GM18508 (cell line): Measurements from ENCODE around the gene RTN4.
"Not testable (repeated sequence)": the region's sequence is repeated elsewhere in the genome, so short reads cannot be mapped to it uniquely, and the experiment has no call there.

Source experiments
- ATAC-seq: cut with Tn5 transposase; IDR thresholded peaks from one replicate; pipeline ENCODE4 v1.9.1; 2021; ENCODE audit warnings: moderate number of reproducible peaks; ENCODE audit not compliant: insufficient read depth, unreplicated experiment

The RTN4 gene

DNA sequence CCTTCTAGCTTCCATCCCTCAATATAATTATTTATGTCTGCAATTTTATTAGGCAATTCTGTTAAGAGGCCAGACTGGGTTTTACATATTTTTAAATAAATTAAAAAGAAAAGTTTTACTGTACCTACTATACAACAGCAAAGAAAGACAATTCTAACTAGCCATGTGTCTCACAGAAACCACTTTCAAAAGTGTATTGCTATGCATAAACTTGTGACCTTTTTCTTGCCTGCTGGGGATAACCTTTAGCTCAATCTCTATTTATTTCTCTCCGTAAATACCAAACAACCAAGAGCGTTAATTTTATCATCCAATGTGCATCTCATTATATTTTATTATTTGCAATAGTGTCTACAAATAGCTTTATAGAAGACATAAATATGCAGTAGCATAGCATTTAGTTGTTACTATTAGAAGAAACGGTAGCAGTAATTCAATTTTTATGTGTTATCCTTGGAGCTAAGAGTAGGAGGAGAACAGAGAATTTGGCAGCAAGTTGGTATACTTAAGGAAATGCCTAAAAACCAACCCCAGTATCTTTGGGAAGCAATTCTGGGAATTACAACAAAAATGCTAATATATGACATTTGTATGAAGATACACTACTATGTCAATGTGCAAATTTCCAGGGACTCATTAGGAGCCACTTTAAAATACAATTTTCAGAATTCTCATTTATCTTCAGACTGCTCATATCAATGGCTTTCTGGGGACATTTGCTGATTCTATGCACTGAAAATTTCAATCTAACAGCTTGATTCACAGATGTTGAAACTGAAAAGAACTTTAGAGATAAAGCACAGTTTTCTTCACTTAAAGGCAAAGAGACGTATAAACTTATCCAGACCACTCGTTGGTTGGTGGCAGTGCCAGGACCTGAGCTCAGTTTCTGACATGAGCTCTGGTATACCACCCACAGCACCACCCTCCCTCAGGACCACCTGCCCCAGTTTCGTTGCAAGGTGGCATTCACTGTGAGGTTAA is 23.0 kb upstream of the RTN4 start:
- ATAC-seq = no peak

DNA sequence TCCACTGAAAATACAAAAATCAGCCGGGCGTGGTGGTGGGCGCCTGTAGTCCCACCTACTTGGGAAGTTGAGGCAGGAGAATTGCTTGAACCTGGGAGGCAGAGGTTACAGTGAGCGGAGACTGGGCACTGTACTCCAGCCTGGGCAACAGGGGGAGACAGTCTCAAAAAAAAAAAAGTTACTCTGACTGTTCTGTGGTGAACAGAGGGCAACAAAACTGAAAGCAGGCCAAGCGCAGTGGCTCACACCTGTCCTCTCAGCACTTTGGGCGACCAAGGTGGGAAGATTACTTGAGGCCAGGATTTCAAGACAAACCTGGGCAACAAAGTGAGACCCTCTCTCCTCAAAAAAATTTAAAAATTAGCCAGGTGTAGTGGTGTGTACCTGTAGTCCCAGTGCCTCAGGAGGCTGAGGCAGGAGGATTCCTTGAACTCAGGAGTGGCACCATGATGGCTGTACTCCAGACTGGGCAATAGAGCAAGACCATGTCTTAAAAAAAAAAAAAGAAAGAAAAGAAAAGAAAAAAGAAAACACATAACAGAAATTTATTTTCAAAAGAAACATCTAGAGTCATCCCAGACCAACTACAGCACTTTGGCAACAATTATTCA is 13.6 kb upstream of the RTN4 start:
- ATAC-seq = no peak

DNA sequence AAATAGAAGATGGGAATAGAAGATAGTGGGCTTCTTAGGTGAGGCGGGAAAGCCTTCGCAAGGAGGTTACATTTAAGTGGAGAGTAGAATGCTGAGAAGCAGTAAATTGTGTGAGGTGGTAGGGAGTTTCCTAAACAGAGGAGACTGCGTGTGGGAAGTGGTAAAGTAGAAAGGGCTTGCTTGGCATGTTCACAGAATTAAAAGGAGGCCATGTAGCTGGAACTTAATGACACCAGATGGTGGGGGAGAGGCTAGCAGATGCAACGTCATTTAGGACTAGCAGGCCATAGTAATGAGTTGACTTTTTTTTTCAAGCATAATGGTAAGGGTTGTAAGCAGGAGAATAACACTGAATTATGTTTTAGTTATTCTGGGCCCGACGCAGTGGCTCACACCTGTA is 13.0 kb upstream of the RTN4 start:
- ATAC-seq = no peak

- no peak for ATAC-seq
Observed at GRCh38 chr2:55062754-55063153, 12.5 kb upstream of the RTN4 start.

GRCh38 chr2:55061523-55062344 is 11.5 kb upstream of the RTN4 start:
- no peak for ATAC-seq

- no peak for ATAC-seq
Observed at GRCh38 chr2:55059793-55060192, 9.5 kb upstream of the RTN4 start.

DNA sequence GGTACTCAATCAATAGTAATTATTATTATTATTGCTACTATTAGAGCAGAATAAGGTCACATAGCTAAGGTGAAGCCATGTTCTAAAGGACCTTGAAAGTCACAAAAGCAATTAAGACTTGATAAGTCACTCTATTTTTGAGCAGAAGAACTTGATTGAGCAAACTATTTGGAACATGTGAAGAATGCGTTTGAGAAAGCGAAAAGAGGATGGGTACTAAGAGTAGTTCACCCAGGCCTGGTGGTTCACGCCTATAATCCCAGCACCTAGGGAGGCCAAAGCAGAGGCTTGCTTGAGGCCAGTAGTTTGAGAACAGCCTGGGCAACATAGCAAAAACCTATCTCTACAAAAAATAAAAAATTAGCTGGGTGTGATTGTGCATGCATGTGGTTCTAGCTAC is 7.2 kb upstream of the RTN4 start:
- no peak for ATAC-seq

DNA sequence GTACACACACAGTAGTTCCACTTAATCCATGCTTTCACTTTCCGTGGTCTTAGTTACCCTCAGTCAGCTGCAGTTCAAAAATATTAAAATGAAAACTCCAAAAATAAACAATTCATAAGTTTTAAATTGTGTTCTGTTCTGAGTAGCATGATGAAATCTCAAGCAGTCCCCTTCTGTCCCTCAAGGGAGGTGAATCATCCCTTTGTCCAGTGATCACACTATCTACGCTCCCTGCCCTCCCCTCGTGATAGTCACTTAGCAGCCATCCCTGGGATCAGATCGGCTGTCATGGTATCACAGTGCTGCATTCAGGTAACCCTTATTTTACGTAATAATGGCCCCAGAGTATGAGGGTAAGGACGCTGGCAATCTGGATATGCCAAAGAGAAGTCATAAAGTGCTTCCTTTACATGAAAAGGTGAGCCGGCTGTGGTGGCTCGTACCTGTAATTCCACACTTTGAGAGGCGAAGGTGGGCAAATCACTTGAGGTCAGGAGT is 5.8 kb upstream of the RTN4 start:
- ATAC-seq = no peak

DNA sequence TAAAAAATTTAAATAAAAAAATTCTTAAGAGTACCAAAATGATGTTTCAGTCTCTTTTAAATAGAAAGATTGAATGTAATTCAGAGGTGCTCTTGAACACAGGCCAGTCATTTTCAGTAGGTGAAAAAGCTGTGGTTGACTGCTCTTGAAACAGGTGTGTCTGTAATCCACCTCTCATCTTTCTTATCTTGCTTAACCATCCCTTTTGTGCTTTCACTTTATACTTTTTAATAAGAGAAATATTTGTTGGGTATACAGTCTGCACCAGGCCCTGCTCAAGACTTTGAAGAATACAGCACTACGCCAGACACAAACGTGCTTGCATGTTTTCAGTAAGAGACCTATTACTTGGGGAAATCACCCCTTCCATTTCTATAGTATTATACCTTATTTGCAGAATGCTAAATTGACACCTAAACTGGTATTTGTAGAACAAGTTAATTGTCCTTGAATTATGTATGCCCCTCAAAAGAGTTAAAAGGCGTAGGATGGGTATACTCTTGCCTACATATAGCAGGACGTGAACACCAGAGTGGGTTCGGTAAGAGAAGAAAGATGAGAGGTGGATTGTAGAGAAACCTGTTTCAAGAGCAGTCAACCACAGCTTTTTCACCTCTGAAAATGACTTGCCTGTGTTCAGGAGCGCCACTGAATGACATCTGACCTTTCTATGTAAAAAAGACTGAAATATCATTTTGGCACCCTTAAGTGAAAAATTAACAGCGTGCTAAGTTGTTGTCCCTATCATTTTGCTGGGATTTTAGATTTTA is 4.0 kb upstream of the RTN4 start:
- peak; percentile 24 for ATAC-seq

GRCh38 chr2:55053225-55053624 is 3.0 kb upstream of the RTN4 start:
- not testable (repeated sequence) for ATAC-seq

GRCh38 chr2:55052129-55053061 is 2.1 kb upstream of the RTN4 start:
- ATAC-seq = no peak

DNA sequence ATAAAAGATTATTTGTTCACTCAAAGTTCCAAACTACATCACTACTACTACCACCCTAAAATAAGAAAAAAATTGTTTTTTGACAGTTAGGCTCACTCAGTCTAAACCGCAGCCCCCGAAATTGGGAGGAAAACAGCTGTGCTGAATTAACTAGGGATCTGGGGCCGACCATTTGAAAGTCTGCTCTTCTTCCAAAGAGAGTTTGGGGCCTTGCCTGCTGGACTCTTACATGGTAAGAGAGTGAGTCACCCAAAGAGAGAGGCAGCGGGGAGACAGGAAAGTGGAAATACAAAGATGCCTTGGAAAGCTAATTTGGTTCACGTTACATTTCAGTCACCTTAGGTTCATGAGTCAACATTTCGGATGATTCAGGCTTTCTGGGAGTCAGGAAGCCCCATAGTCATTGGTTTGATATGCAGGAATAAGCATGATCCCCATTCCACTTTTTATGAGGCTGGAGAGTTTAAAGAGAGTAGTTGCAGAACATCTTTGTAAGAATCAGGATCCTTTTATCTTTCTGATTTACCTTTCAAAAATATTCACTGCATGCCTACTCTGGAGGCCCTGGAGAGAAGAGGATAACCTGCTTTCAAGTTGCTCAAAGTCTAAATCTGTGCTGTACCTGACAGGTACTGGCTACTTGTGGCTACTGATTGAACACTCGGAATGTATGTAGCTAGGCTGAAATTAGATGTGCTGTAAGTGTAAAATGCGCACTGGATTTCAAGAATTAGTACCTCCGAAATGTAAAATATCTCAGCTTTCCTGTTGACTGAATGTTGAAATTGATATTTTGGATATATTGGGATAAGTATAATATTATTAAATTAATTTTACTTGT is 995 bp upstream of the RTN4 start:
- no peak for ATAC-seq

DNA sequence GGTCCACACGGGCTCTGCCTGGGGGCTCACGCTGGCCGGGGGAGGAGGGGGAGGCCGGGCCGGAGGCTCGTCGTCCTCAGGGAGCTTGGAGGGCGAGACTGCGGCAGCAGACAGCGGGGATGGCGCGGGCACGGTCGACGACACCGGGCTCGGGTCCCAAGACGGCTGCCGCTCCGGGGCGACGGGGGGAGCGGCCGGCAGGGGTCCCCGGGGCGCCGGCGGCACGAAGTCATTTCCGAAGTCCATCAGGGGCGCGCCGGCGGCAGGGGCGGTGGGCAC is 491 bp downstream of the RTN4 start:
- ATAC-seq = no peak

- ATAC-seq = no peak
Observed at GRCh38 chr2:55049043-55049820, 1.0 kb downstream of the RTN4 start.

DNA sequence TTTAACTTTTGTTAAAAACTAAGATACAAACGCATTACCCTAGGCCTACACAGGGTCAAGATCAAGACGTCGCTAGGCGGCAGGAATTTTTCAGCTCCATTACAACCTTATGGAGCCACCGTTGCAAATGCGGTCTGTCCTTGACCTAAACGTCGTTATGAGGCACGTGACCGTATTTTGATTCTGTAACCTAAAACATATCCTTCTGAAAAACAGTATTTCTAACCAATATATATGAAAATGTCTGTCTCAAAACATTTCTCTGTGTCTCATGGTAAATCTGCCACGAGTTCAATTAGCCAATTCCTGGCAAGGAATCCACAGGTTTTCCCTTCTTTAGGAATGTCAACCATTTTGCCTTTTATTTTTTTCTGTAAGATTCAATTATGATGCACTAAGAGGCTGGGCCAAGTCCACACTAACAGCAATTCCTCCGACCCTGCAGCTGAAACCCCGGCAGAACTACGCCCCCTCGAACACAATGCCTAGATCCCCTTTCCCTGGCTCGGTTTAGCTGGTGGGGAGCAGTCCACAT is 1.7 kb downstream of the RTN4 start:
- ATAC-seq = no peak

DNA sequence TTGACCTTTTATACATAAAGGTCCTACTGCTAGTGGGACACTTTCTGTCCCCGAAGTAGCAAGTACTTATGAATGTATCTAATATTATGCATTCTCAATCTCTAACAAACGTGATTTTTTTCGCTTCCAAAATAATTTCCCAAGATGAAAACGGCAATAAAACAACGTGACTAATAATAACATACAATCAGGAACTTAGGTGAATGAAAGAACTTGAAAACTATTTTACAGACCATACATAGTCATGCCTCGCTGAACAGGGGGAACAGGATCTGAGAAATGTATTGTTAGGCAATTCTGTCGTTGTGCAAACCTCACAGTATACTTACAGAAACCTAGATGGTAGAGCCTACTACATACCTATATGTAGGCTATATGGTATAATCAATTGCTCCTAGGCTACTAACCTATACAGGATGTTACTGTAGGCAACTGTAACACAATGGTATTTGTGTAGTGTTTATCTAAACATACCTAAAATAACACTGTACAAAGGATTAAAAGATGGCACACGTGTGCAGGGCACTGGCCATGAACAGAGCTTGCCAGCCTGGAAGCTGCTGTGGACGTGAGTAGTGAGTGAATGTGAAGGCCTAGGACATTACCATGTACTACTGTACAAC is 2.5 kb downstream of the RTN4 start:
- no peak for ATAC-seq

DNA sequence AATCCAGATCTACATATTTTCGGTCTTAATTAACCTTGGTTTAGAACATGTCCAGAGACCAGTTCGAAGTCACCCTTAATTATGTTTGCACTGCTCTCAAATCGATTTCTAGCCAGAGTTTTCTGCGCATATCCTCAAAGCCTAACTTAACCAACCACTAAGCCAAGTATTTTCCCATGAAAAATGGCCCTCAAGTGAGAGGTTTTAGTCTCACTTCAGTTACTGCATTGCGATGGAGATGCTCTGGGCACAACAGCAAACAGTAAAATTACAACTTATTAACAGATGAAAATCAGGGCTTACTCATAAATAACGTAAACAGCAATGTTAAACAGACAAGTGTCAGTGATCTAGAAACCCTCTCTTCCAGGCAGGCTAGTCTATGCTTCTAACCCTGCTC is 4.5 kb downstream of the RTN4 start:
- no peak for ATAC-seq
